ENCODE results near the gene HIBADH. TPM values are rescaled to one million over a fixed set of nuclear protein-coding genes. Genes with fewer than 3 reads are reported as not detected.
A peak's percentile ranks its signal among the peaks of the same experiment; 100 is the strongest.

Gene HIBADH
- total and polyA plus RNA-seq, 3 donors from 2014 or later: 49.8 to 77.4 (median 69.9) TPM

- Histone ChIP-seq H3K27me3 (no peaks in the 10 kb centered on the region), H3K36me3 (ENCODE audit: low read depth, missing control alignments) (no peaks in the 10 kb centered on the region), H3K4me3 (no peak overlapping the region), H3K9me3 (no peaks in the 10 kb centered on the region), H3K4me1 (no peaks in the 10 kb centered on the region), H3K27ac (no peak overlapping the region)
- TF ChIP-seq CTCF (IDR thresholded peaks at IDR 0.05) (no peak), POLR2A (IDR thresholded peaks at IDR 0.05) (no peak)
- intact Hi-C loops (cut with DNase I; ENCODE audit: low total_unique reads): no loop called here
- DNase-seq: no peak
These were observed 139.4 kb downstream of the HIBADH start for GRCh38 chr7:27523321-27523720.

GRCh38 chr7:27522566-27522965, 140.1 kb downstream of the HIBADH start:
- DNase-seq: no peak
- Histone ChIP-seq H3K27ac (no peak overlapping the region), H3K27me3 (no peaks in the 10 kb centered on the region), H3K4me1 (no peaks in the 10 kb centered on the region), H3K36me3 (ENCODE audit: low read depth, missing control alignments) (no peaks in the 10 kb centered on the region), H3K9me3 (no peaks in the 10 kb centered on the region), H3K4me3 (no peak overlapping the region)
- intact Hi-C loops (cut with DNase I; ENCODE audit: low total_unique reads): no loop called here
- WGBS, 2 donors: 92 to 93% methylated on average over 2 of the region's 2 CpGs
- TF ChIP-seq CTCF (IDR thresholded peaks at IDR 0.05): no peak
- TF ChIP-seq POLR2A (IDR thresholded peaks at IDR 0.05): no peak

GRCh38 chr7:27520815-27521790, 141.6 kb downstream of the HIBADH start:
- 86% methylated on average over 16 to 17 of the region's 17 CpGs for WGBS, 2 donors
- intact Hi-C loops (cut with DNase I; ENCODE audit: low total_unique reads): no loop called here
- Histone ChIP-seq H3K4me3 (no peak overlapping the region), H3K9me3 (no peaks in the 10 kb centered on the region), H3K4me1 (no peaks in the 10 kb centered on the region), H3K27ac (no peak overlapping the region), H3K36me3 (ENCODE audit: low read depth, missing control alignments) (no peaks in the 10 kb centered on the region), H3K27me3 (no peaks in the 10 kb centered on the region)
- DNase-seq: peak; percentile 24
- TF ChIP-seq POLR2A (IDR thresholded peaks at IDR 0.05): no peak
- TF ChIP-seq CTCF (IDR thresholded peaks at IDR 0.05): no peak

GRCh38 chr7:27519793-27520469, 142.8 kb downstream of the HIBADH start:
- Histone ChIP-seq H3K9me3 (no peaks in the 10 kb centered on the region), H3K4me1 (no peaks in the 10 kb centered on the region), H3K4me3 (no peak overlapping the region), H3K27me3 (no peaks in the 10 kb centered on the region), H3K27ac (no peak overlapping the region), H3K36me3 (ENCODE audit: low read depth, missing control alignments) (no peaks in the 10 kb centered on the region)
- TF ChIP-seq CTCF (IDR thresholded peaks at IDR 0.05): no peak
- no peak for TF ChIP-seq POLR2A (IDR thresholded peaks at IDR 0.05)
- WGBS, 2 donors: 83 to 89% methylated on average over 9 of the region's 9 CpGs
- intact Hi-C loops (cut with DNase I; ENCODE audit: low total_unique reads): no loop called here
- DNase-seq: no peak

Data from testis (tissue), 3 donors.